ENCODE results near the gene CST4. TPM values are rescaled to one million over a fixed set of nuclear protein-coding genes. Genes with fewer than 3 reads are reported as not detected.

Gene CST4
- total RNA-seq, 1 experiment from 2014 or later: not detected

DNA sequence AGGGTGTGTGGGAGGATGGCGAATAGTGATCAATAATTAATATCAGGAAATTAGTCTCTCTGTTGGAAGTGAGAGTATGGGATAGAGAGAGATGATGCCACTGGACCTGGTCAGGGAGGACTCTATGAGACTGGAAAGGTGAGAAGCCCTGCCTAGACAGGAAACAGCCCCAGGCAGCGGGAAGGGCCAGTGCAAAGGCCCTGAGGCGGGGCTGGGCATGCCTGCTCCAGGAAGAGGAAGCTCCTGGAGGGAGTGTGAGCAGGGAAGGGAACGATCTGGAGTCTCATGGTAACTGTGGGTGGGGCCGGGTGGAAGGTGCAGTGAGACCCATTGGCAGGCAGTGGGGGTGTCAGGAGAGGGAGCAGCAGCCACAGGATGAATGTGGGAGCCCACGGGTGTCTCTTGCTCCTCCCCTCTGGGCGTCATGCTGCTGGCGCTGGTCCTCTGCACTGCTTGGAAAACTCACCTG, 49.3 kb downstream of the CST4 start (continued):
- no peak for TF ChIP-seq FOXP4 (CRISPR knock-in tag; IDR thresholded peaks at IDR 0.05)

DNA sequence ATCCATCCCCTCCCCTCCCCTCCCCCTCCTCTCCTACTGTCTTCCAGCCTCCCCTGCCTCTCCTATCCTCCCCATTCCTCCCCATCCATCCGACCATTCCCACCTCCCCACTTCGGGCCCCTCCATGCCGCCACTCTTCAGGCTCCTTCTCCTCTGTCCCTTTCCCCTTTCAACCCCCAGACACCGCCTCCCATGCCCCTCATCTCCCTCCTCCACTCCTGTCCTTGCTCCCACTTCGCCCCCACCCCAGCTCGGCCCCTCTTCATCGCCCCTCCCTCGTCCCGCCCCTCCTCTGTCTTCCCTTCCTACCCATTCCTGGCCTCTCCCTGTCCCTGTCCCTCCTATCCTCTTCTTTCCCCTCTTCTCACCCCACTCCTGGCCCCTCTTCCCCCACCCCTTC, 50.5 kb downstream of the CST4 start:
- CTCF ChIA-PET: interaction anchor here (0.7 to 0.9 kb wide), 2 partner anchors 30 to 196 kb away, joined by 3 to 5 read pairs; no protein-coding TSS in a partner anchor
- ATAC-seq (no peak), DNase-seq (ENCODE audit: low spot score) (no peak)
- H3K27me3 Mint-ChIP-seq (ENCODE audit: low read depth): peaks cover 18% of the 10 kb centered on the region
- H3K9me3 Mint-ChIP-seq: no peaks in the 10 kb centered on the region
- POLR2A ChIA-PET: no interaction called here
- peaks cover 45% of the 10 kb centered on the region for H3K4me1 Mint-ChIP-seq
- H3K27ac Mint-ChIP-seq: no peak overlapping the region
- H3K4me3 Mint-ChIP-seq: no peak overlapping the region
- H3K36me3 Mint-ChIP-seq: no peaks in the 10 kb centered on the region; the same call in 1 of the 2 replicates
- TF ChIP-seq FOXP1 (CRISPR knock-in tag; IDR thresholded peaks at IDR 0.05; ENCODE audit: borderline replicate concordance) (no peak), TEAD4 (CRISPR knock-in tag; IDR thresholded peaks at IDR 0.05) (no peak), NR2C2 (CRISPR knock-in tag; IDR thresholded peaks at IDR 0.05) (no peak), TCF7 (CRISPR knock-in tag; IDR thresholded peaks at IDR 0.05; ENCODE audit: low read depth) (no peak), ZNF263 (CRISPR knock-in tag; IDR thresholded peaks at IDR 0.05; ENCODE audit: low read depth) (no peak)
- TF ChIP-seq, protein P1, sequence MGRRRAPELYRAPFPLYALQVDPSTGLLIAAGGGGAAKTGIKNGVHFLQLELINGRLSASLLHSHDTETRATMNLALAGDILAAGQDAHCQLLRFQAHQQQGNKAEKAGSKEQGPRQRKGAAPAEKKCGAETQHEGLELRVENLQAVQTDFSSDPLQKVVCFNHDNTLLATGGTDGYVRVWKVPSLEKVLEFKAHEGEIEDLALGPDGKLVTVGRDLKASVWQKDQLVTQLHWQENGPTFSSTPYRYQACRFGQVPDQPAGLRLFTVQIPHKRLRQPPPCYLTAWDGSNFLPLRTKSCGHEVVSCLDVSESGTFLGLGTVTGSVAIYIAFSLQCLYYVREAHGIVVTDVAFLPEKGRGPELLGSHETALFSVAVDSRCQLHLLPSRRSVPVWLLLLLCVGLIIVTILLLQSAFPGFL (CRISPR knock-in tag; IDR thresholded peaks at IDR 0.05; ENCODE audit: borderline replicate concordance): no peak

DNA sequence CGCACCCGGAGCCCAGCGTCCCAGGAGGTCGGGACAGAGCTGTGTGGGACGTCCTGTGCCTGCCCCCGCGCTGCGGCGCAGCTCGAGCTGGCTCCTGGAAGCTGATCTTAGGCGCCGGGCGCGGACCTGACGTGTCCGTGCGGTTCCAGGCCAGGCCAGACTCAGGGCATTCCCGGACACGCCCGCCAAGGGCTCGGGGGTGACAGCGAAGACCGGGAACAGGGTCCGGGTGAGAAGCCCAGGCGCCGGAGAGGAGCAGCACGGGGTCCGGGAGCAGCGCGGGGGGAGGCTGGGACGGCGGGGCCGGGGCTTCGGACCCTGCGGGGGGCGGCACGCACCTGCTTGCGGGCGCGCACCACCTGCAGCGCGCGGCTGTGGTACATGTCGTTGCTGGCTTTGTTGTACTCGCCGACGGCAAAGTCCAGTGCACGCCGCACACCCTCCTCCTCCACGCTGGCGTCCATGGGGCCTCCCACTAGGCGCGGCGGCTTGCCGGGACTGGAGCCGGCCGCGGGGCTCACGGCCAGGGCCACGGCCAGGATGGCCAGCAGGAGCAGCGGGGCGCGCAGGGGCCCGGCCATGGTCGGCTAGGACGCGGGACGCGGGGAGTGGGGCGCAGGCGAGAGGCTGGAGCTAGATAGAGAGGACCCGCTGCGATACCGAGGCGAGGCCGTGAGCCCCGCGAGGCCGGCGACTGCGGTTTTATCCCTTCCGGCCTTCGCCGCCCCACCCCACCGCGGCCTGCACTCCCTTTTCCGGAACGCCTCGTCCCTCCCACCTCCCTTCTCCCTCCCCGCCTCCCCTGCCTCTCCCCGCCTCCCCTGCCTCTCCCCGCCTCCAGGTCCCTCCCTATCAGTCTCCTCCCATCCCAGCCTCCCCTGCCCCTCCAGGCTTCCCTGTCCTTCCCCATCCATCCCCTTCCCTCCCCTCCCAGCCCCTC, 51.3 kb downstream of the CST4 start, which contains the start of gene CST3:
TSS of gene CST3 (minus strand) at position 674 of the 940 bp plus-strand sequence. CDS start at position 581, 93 bp downstream.
- CTCF ChIA-PET: interaction anchor here (0.8 kb wide), 1 partner anchor 31 kb away, joined by 3 read pairs; no protein-coding TSS in a partner anchor
- Mint-ChIP-seq H3K36me3 (no peaks in the 10 kb centered on the region; the same call in 1 of the 2 replicates), H3K4me3 (peak within 1 kb of the TSS; percentile 81), H3K9me3 (no peaks in the 10 kb centered on the region), H3K27me3 (ENCODE audit: low read depth) (peaks cover 18% of the 10 kb centered on the region), H3K27ac (no peak within 1 kb of the TSS), H3K4me1 (peaks cover 43% of the 10 kb centered on the region)
- peak; percentile 72 for DNase-seq (ENCODE audit: low spot score)
- POLR2A ChIA-PET: no interaction called here
- ATAC-seq: peak; percentile 59
- TF ChIP-seq, protein P2, sequence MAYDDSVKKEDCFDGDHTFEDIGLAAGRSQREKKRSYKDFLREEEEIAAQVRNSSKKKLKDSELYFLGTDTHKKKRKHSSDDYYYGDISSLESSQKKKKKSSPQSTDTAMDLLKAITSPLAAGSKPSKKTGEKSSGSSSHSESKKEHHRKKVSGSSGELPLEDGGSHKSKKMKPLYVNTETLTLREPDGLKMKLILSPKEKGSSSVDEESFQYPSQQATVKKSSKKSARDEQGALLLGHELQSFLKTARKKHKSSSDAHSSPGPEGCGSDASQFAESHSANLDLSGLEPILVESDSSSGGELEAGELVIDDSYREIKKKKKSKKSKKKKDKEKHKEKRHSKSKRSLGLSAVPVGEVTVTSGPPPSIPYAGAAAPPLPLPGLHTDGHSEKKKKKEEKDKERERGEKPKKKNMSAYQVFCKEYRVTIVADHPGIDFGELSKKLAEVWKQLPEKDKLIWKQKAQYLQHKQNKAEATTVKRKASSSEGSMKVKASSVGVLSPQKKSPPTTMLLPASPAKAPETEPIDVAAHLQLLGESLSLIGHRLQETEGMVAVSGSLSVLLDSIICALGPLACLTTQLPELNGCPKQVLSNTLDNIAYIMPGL (CRISPR knock-in tag; IDR thresholded peaks at IDR 0.05): peak; percentile 47; the same call in 1 of the 2 replicates
- TF ChIP-seq, protein P3, sequence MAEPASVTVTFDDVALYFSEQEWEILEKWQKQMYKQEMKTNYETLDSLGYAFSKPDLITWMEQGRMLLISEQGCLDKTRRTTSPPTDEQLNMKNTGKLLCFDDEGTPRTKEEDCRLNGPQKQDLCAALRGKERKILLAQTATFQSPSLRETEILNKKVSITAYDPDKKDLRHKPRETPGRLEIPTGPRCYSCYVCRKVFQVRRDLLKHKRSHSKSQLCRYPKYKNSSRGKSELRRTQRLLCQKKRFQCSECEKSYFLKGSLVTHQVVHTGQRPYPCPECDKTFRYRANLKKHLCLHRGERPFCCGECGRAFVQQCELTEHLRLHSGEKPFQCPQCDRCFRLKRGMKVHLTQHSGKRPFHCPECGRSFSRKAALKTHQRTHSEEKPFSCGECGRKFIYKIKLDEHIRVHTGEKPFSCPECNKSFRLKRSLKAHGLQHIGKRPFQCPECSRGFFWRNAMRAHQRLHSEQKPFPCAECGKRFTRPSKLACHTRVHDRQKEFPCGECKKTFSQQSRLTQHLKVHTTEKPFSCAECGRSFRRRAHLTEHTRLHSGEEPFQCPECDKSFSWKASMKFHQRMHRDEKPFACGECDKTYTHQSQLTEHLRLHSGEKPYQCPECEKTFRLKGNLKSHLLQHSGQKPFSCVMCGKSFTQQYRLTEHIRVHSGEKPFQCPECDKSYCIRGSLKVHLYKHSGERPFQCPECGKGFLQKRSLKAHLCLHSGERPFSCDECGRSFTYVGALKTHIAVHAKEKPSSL (CRISPR knock-in tag; conservative IDR thresholded peaks at IDR 0.05): no peak
- TF ChIP-seq, protein P4, sequence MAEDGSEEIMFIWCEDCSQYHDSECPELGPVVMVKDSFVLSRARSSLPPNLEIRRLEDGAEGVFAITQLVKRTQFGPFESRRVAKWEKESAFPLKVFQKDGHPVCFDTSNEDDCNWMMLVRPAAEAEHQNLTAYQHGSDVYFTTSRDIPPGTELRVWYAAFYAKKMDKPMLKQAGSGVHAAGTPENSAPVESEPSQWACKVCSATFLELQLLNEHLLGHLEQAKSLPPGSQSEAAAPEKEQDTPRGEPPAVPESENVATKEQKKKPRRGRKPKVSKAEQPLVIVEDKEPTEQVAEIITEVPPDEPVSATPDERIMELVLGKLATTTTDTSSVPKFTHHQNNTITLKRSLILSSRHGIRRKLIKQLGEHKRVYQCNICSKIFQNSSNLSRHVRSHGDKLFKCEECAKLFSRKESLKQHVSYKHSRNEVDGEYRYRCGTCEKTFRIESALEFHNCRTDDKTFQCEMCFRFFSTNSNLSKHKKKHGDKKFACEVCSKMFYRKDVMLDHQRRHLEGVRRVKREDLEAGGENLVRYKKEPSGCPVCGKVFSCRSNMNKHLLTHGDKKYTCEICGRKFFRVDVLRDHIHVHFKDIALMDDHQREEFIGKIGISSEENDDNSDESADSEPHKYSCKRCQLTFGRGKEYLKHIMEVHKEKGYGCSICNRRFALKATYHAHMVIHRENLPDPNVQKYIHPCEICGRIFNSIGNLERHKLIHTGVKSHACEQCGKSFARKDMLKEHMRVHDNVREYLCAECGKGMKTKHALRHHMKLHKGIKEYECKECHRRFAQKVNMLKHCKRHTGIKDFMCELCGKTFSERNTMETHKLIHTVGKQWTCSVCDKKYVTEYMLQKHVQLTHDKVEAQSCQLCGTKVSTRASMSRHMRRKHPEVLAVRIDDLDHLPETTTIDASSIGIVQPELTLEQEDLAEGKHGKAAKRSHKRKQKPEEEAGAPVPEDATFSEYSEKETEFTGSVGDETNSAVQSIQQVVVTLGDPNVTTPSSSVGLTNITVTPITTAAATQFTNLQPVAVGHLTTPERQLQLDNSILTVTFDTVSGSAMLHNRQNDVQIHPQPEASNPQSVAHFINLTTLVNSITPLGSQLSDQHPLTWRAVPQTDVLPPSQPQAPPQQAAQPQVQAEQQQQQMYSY (CRISPR knock-in tag; IDR thresholded peaks at IDR 0.05): peak; percentile 84
- TF ChIP-seq ERG (CRISPR knock-in tag; IDR thresholded peaks at IDR 0.05) (no peak), MYBL2 (CRISPR knock-in tag; IDR thresholded peaks at IDR 0.05) (0 out of 2 replicates have a peak, but pooled peaks have one; percentile 15), ATF6 (CRISPR knock-in tag; IDR thresholded peaks at IDR 0.05) (no peak), ETV6 (CRISPR knock-in tag; IDR thresholded peaks at IDR 0.05) (no peak), SMAD3 (CRISPR knock-in tag; IDR thresholded peaks at IDR 0.05; ENCODE audit: borderline replicate concordance) (0 out of 2 replicates have a peak, but pooled peaks have one; percentile 16), GABPB1 (CRISPR knock-in tag; IDR thresholded peaks at IDR 0.05) (peak; percentile 65; the same call in 1 of the 2 replicates)

All from WTC11 (cell line).